ENCODE results near the gene PKP4. TPM values are rescaled to one million over a fixed set of nuclear protein-coding genes. Genes with fewer than 3 reads are reported as not detected.
A peak's percentile ranks its signal among the peaks of the same experiment; 100 is the strongest.

Gene PKP4
- total and polyA plus RNA-seq, 9 of the 15 experiments (the other 6 are each of a cell fraction or from before 2014, with no cell fraction given): 24.6 to 99.1 (median 74.0) TPM

- no peak for DNase-seq (ENCODE audit: extremely low read depth in 1 of 4, low spot score in 3 of 4)
- intact Hi-C loops (cut with micrococcal nuclease): no loop called here
- H3K4me2 ChIP-seq (ENCODE audit: insufficient read depth, low read length): no peak overlapping the region
- POLR2A ChIA-PET: interaction anchor here (0.5 to 0.7 kb wide), 2 partner anchors 22 to 332 kb away, joined by 3 to 4 read pairs; no protein-coding TSS in a partner anchor
- in situ Hi-C loops (cut with MboI): no loop called here
- ATAC-seq: no peak
- H3K27ac ChIP-seq (ENCODE audit: extremely low read depth, low read depth, low read length): no peak overlapping the region
- H3K27me3 ChIP-seq (ENCODE audit: control insufficient read depth in 2 of 2, insufficient read depth in 2 of 2, low read length in 2 of 2): no peaks in the 10 kb centered on the region
- H3K36me3 ChIP-seq (ENCODE audit: control insufficient read depth, insufficient read depth, low read length): peaks cover 94% of the 10 kb centered on the region
- H4K20me1 ChIP-seq (replicated peaks; ENCODE audit: control insufficient read depth, insufficient read depth, low read length): no peaks in the 10 kb centered on the region; the same call in 1 of the 2 replicates
- peak overlapping the region in 1 of 2 experiments; percentile 6; a peak in 1 of 4 replicates for H3K9ac ChIP-seq (ENCODE audit: insufficient read depth in 1 of 2, low read depth in 2 of 2, low read length in 2 of 2)
- no peaks in the 10 kb centered on the region for H3K9me3 ChIP-seq (replicated peaks; ENCODE audit: control insufficient read depth, insufficient read depth, low read depth, low read length)
- no peaks in the 10 kb centered on the region for H3K79me2 ChIP-seq (ENCODE audit: control insufficient read depth, insufficient read depth, low read length)
- no peak overlapping the region for H2AFZ ChIP-seq (ENCODE audit: low read depth, low read length)
- H3K4me3 ChIP-seq: no peak overlapping the region
- FAIRE-seq: no peak
- 93% methylated on average over 19 of the region's 19 CpGs for WGBS (ENCODE audit: insufficient coverage, low coverage, missing lambda C conversion rate)
- H3K4me1 ChIP-seq (replicated peaks in 1 of 2; ENCODE audit: control insufficient read depth in 2 of 2, insufficient read depth in 2 of 2, low read length in 2 of 2): no peaks in the 10 kb centered on the region
- H3K9me1 ChIP-seq (ENCODE audit: control insufficient read depth, insufficient read depth, low read length): peaks cover 4% of the 10 kb centered on the region
- BruUV-seq (replicated peaks): no TSS peak
- CTCF ChIA-PET (ENCODE audit: low intra/inter-chr PET ratio): no interaction called here
- 0 out of 2 replicates have a peak, but pooled peaks have one; percentile 31 for TF ChIP-seq POLR2G (IDR thresholded peaks at IDR 0.05; ENCODE audit: low read depth, low read length)
- no peak for TF ChIP-seq PYGO2 (tag; IDR thresholded peaks at IDR 0.05)
Observed at GRCh38 chr2:158671360-158672245, 214.9 kb downstream of the PKP4 start.

GRCh38 chr2:158676295-158676694, 219.5 kb downstream of the PKP4 start:
- H3K79me2 ChIP-seq (ENCODE audit: control insufficient read depth, insufficient read depth, low read length): no peaks in the 10 kb centered on the region
- H3K27ac ChIP-seq (ENCODE audit: extremely low read depth, low read depth, low read length): no peak overlapping the region
- H3K27me3 ChIP-seq (ENCODE audit: control insufficient read depth in 2 of 2, insufficient read depth in 2 of 2, low read length in 2 of 2): no peaks in the 10 kb centered on the region
- no peak overlapping the region for H3K4me2 ChIP-seq (ENCODE audit: insufficient read depth, low read length)
- FAIRE-seq (no peak), DNase-seq (ENCODE audit: extremely low read depth in 1 of 4, low spot score in 3 of 4) (no peak), ATAC-seq (no peak)
- no TSS peak for BruUV-seq (replicated peaks)
- in situ Hi-C loops (cut with MboI) (no loop called here), intact Hi-C loops (cut with micrococcal nuclease) (no loop called here)
- H3K9ac ChIP-seq (ENCODE audit: insufficient read depth in 1 of 2, low read depth in 2 of 2, low read length in 2 of 2): no peak overlapping the region
- WGBS (ENCODE audit: insufficient coverage, low coverage, missing lambda C conversion rate): 89% methylated on average over 3 of the region's 3 CpGs
- H3K4me1 ChIP-seq (replicated peaks in 1 of 2; ENCODE audit: control insufficient read depth in 2 of 2, insufficient read depth in 2 of 2, low read length in 2 of 2): no peaks in the 10 kb centered on the region
- H3K4me3 ChIP-seq: no peak overlapping the region
- peaks cover 4% of the 10 kb centered on the region for H3K9me1 ChIP-seq (ENCODE audit: control insufficient read depth, insufficient read depth, low read length)
- ChIA-PET POLR2A (interaction anchor here (1.0 kb wide), 1 partner anchor 14 kb away, joined by 3 read pairs; no protein-coding TSS in a partner anchor), CTCF (ENCODE audit: low intra/inter-chr PET ratio) (no interaction called here)
- peaks cover 78% of the 10 kb centered on the region for H3K36me3 ChIP-seq (ENCODE audit: control insufficient read depth, insufficient read depth, low read length)
- H2AFZ ChIP-seq (ENCODE audit: low read depth, low read length): no peak overlapping the region
- H4K20me1 ChIP-seq (replicated peaks; ENCODE audit: control insufficient read depth, insufficient read depth, low read length): no peaks in the 10 kb centered on the region
- TF ChIP-seq RBM34 (IDR thresholded peaks at IDR 0.05; ENCODE audit: borderline replicate concordance, insufficient read depth, low read length) (no peak), ZBTB9 (CRISPR knock-in tag; IDR thresholded peaks at IDR 0.05) (no peak), ZNF311 (CRISPR knock-in tag; IDR thresholded peaks at IDR 0.05) (no peak), CREB3L1 (IDR thresholded peaks at IDR 0.05; ENCODE audit: borderline replicate concordance, low read depth) (no peak), ZNF583 (CRISPR knock-in tag; IDR thresholded peaks at IDR 0.05) (no peak)
- H3K9me3 ChIP-seq (replicated peaks; ENCODE audit: control insufficient read depth, insufficient read depth, low read depth, low read length): no peaks in the 10 kb centered on the region
